Lung (tissue), 12 donors: ENCODE measurements around the gene SLC66A1. TPM values are rescaled to one million over a fixed set of nuclear protein-coding genes. Genes with fewer than 3 reads are reported as not detected.

Experiments
- ATAC-seq: fragments of 200-7000 bp; cut with Tn5 transposase; one replicate; pipeline ENCODE4 v1.9.1; 2020; ENCODE audit warnings: moderate number of reproducible peaks; ENCODE audit not compliant: insufficient read depth, low FRiP score
- DNase-seq, 3 donors: peaks; one replicate each; pipeline ENCODE4 v3.0.0-alpha.2; 2013 to 2017
- H3K27ac ChIP-seq, 2 donors: one replicate each; pipeline ENCODE4 v1.5.1; 2013; ENCODE audit warnings: mild to moderate bottlenecking in 2 of 2, moderate library complexity in 2 of 2, control low read depth in 1 of 2, inconsistent platforms in 1 of 2, low read depth in 1 of 2, low read length in 1 of 2
- H3K27me3 ChIP-seq, 3 donors: one replicate each; pipeline ENCODE4 v1.5.1; 2013; ENCODE audit warnings: low read length in 2 of 3; ENCODE audit not compliant: control insufficient read depth in 3 of 3, insufficient read depth in 3 of 3
- H3K36me3 ChIP-seq, 4 donors: one replicate each; pipeline ENCODE4 v1.5.1; 2013; ENCODE audit warnings: low read length in 4 of 4, mild to moderate bottlenecking in 1 of 4, moderate library complexity in 1 of 4; ENCODE audit not compliant: control insufficient read depth in 4 of 4, insufficient read depth in 4 of 4
- H3K4me1 ChIP-seq, 5 donors: one replicate each; pipeline ENCODE4 v1.5.1; 2013; ENCODE audit warnings: low read length in 5 of 5, mild to moderate bottlenecking in 2 of 5, moderate library complexity in 1 of 5; ENCODE audit not compliant: control insufficient read depth in 5 of 5, insufficient read depth in 5 of 5
- H3K4me3 ChIP-seq: one replicate; pipeline ENCODE4 v1.5.1; 2013; ENCODE audit warnings: mild to moderate bottlenecking, control low read depth, moderate library complexity
- H3K9ac ChIP-seq, 2 donors: one replicate each; pipeline ENCODE4 v1.5.1; 2013; ENCODE audit warnings: low read length in 2 of 2, control low read depth in 1 of 2; ENCODE audit not compliant: insufficient read depth in 1 of 2
- H3K9me3 ChIP-seq, 4 donors: one replicate each; pipeline ENCODE4 v1.5.1; 2013; ENCODE audit warnings: low read length in 3 of 4, mild to moderate bottlenecking in 1 of 4, moderate library complexity in 1 of 4; ENCODE audit not compliant: control insufficient read depth in 4 of 4, insufficient read depth in 3 of 4
- CTCF ChIP-seq: IDR thresholded peaks from 2 replicates; pipeline ENCODE4 v1.5.1; 2012; ENCODE audit warnings: mild to moderate bottlenecking; ENCODE audit errors: control extremely low read depth, extremely low read depth
- WGBS, 2 donors: extraction: QIAGEN DNeasy Blood & Tissue Kit; methylation state at CpG; one replicate each; pipeline ENCODE4 v1.1.7; 2013; 5-methylcytosine and 5-hydroxymethylcytosine counted together
- polyA plus RNA-seq, 2 donors: library from polyadenylated mRNA; stranded (reverse); fragments of 200-250 nt; gene quantifications; one replicate each; pipeline ENCODE4 v1.2.1, GENCODE V29; 2013
- total RNA-seq, 2 donors: library from RNA; depleted of rRNA in 1 of 2; stranded (reverse); fragments of >200 nt in 1 of 2; gene quantifications; one replicate each; pipeline ENCODE4 v1.2.1, GENCODE V29; 2014 to 2021
- donor health status: control.
- donor health status: control.
- donor health status: Bipolar disorder and iron deficiency.
- donor health status: healthy.
- donor health status: DM: yes; HTN: yes; CAD: no.

The SLC66A1 gene
- total and polyA plus RNA-seq, 4 donors: 15.9 to 22.4 (median 20.3) TPM

DNA sequence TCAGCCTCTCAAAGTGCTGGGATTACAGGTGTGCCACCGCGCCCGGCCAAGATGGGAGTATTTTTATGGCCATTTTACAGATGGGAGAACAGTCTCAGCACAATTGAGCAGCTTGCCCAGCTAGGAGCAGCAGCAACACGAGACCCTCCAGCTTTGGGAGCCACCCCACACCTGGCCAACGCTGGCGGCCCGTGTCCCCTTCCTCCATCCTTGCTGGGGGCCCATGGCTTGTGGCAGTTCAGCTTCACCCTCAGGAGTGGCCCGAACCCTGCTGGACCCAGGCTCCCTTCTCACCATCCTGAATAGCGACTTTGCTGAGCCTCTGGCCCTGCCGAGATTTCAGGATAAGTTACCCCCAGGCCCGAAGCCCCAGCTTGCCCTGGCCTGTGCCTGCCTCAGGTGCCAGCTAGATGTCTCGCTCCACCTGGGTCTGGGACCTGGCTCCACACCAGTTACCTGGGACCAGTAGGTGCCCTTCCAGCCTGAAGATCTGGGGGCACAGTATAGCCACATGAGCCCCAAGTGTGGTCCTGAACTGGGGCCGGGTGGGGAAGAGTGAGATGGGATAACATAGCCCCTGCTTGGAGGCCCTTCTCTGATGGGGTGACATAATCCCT is 19.2 kb downstream of the SLC66A1 start:
- Histone ChIP-seq H3K9ac (no peak overlapping the region), H3K9me3 (no peaks in the 10 kb centered on the region), H3K27ac (no peak overlapping the region), H3K4me3 (no peak overlapping the region), H3K27me3 (no peaks in the 10 kb centered on the region), H3K36me3 (peaks cover 0 to 35% (median 13%) of the 10 kb centered on the region in 4 donors), H3K4me1 (peaks cover 0 to 5% (median 0%) of the 10 kb centered on the region in 5 donors)
- WGBS, 2 donors: 93 to 96% methylated on average over 13 of the region's 13 CpGs
- TF ChIP-seq CTCF: no peak
- ATAC-seq: no peak
- DNase-seq: no peak

GRCh38 chr1:19332832-19333231 is 20.7 kb downstream of the SLC66A1 start:
- no peak overlapping the region for H3K9ac ChIP-seq
- ATAC-seq (no peak), DNase-seq (no peak)
- TF ChIP-seq CTCF: no peak
- peaks cover 0 to 5% (median 0%) of the 10 kb centered on the region in 5 donors for H3K4me1 ChIP-seq
- H3K9me3 ChIP-seq: no peaks in the 10 kb centered on the region
- WGBS, 2 donors: 92 to 95% methylated on average over 12 of the region's 12 CpGs
- no peak overlapping the region for H3K4me3 ChIP-seq
- H3K27me3 ChIP-seq: no peaks in the 10 kb centered on the region
- no peak overlapping the region for H3K27ac ChIP-seq
- peaks cover 0 to 26% (median 10%) of the 10 kb centered on the region in 4 donors for H3K36me3 ChIP-seq

GRCh38 chr1:19333587-19334354 is 21.6 kb downstream of the SLC66A1 start:
- no peaks in the 10 kb centered on the region for H3K9me3 ChIP-seq
- peaks cover 0 to 5% (median 0%) of the 10 kb centered on the region in 5 donors for H3K4me1 ChIP-seq
- no peak for TF ChIP-seq CTCF
- no peak overlapping the region for H3K9ac ChIP-seq
- DNase-seq (no peak), ATAC-seq (no peak)
- WGBS, 2 donors: 83 to 86% methylated on average over 9 of the region's 9 CpGs
- no peaks in the 10 kb centered on the region for H3K27me3 ChIP-seq
- no peak overlapping the region for H3K4me3 ChIP-seq
- no peak overlapping the region for H3K27ac ChIP-seq
- H3K36me3 ChIP-seq: peaks cover 0 to 21% (median 8%) of the 10 kb centered on the region in 4 donors
